Measurements from ENCODE around the gene TBCD.

Gene TBCD

GRCh38 chr17:82754297-82755208, 2.7 kb downstream of the TBCD start:
- H3K79me1 ChIP-seq (ENCODE audit: low read depth, low read length) = peaks cover 11% of the 10 kb centered on the region
- no peak overlapping the region for H4K91ac ChIP-seq (ENCODE audit: low read depth, low read length, poor library complexity)
- no peak overlapping the region for H2AFZ ChIP-seq (ENCODE audit: low read length)
- peaks cover 9 to 15% of the 10 kb centered on the region in 2 donors for H3K4me1 ChIP-seq (ENCODE audit: control insufficient read depth in 2 of 2, insufficient read depth in 1 of 2, low read depth in 1 of 2, low read length in 2 of 2)
- no peak overlapping the region for H4K8ac ChIP-seq (ENCODE audit: low read depth, low read length)
- no peak overlapping the region for H2BK120ac ChIP-seq (ENCODE audit: low read depth, low read length)
- H3K27ac ChIP-seq (replicated peaks; ENCODE audit: low read length) = peak overlapping the region; percentile 50
- H3K4ac ChIP-seq (ENCODE audit: low read length) = no peak overlapping the region
- WGBS, 2 donors (ENCODE audit: extremely low coverage in 2 of 2, insufficient read length in 2 of 2, insufficient replicate concordance in 1 of 2) = no CpG with 5 or more reads among the region's 19 CpGs
- peak overlapping the region; percentile 27 for H3K4me2 ChIP-seq (ENCODE audit: insufficient read depth, low read length, poor library complexity, severe bottlenecking)
- H3K27me3 ChIP-seq (ENCODE audit: control insufficient read depth in 3 of 3, insufficient read depth in 3 of 3, low read depth in 1 of 3, low read length in 3 of 3) = peaks cover 0 to 8% (median 2%) of the 10 kb centered on the region in 3 experiments
- H3K9ac ChIP-seq (ENCODE audit: low read depth, low read length, poor library complexity) = no peak overlapping the region
- H3K4me3 ChIP-seq (ENCODE audit: low read length in 2 of 2) = no peak overlapping the region
- H2BK12ac ChIP-seq (ENCODE audit: low read length) = no peak overlapping the region
- peaks cover 3 to 38% of the 10 kb centered on the region in 2 donors for H3K36me3 ChIP-seq (replicated peaks in 1 of 2; ENCODE audit: control insufficient read depth in 2 of 2, insufficient read depth in 2 of 2, low read length in 2 of 2)
- H3K18ac ChIP-seq (ENCODE audit: low read length) = no peak overlapping the region
- H2BK15ac ChIP-seq (ENCODE audit: low read length) = no peak overlapping the region
- no peak overlapping the region for H3K14ac ChIP-seq (ENCODE audit: low read length)
- peak; percentile 46 for DNase-seq (ENCODE audit: low spot score)
- peaks cover 5 to 7% of the 10 kb centered on the region in 2 donors for H3K9me3 ChIP-seq (replicated peaks in 1 of 2; ENCODE audit: control insufficient read depth in 2 of 2, insufficient read depth in 1 of 2, low read depth in 1 of 2, low read length in 2 of 2)
- no peak overlapping the region for H2AK5ac ChIP-seq (ENCODE audit: low read depth, low read length)
- H3K23ac ChIP-seq (ENCODE audit: low read depth, low read length, poor library complexity) = no peak overlapping the region
- no peak overlapping the region for H2BK5ac ChIP-seq (ENCODE audit: low read length)

- H3K14ac ChIP-seq (ENCODE audit: low read length) = no peak overlapping the region
- no peak overlapping the region for H3K4me2 ChIP-seq (ENCODE audit: insufficient read depth, low read length, poor library complexity, severe bottlenecking)
- H2BK5ac ChIP-seq (ENCODE audit: low read length) = no peak overlapping the region
- H3K4me1 ChIP-seq (ENCODE audit: control insufficient read depth in 2 of 2, insufficient read depth in 1 of 2, low read depth in 1 of 2, low read length in 2 of 2) = peaks cover 9 to 12% of the 10 kb centered on the region in 2 donors
- H3K27ac ChIP-seq (replicated peaks; ENCODE audit: low read length) = no peak overlapping the region
- DNase-seq (ENCODE audit: low spot score) = no peak
- no peak overlapping the region for H3K4me3 ChIP-seq (ENCODE audit: low read length in 2 of 2)
- peaks cover 11% of the 10 kb centered on the region for H3K79me1 ChIP-seq (ENCODE audit: low read depth, low read length)
- H4K91ac ChIP-seq (ENCODE audit: low read depth, low read length, poor library complexity) = no peak overlapping the region
- H3K9ac ChIP-seq (ENCODE audit: low read depth, low read length, poor library complexity) = no peak overlapping the region
- no peak overlapping the region for H2BK12ac ChIP-seq (ENCODE audit: low read length)
- no peak overlapping the region for H3K4ac ChIP-seq (ENCODE audit: low read length)
- no peak overlapping the region for H4K8ac ChIP-seq (ENCODE audit: low read depth, low read length)
- WGBS, 2 donors (ENCODE audit: extremely low coverage in 2 of 2, insufficient read length in 2 of 2, insufficient replicate concordance in 1 of 2) = no CpG with 5 or more reads among the region's 7 CpGs
- H3K18ac ChIP-seq (ENCODE audit: low read length) = no peak overlapping the region
- no peak overlapping the region for H2BK120ac ChIP-seq (ENCODE audit: low read depth, low read length)
- H2AFZ ChIP-seq (ENCODE audit: low read length) = no peak overlapping the region
- no peak overlapping the region for H2BK15ac ChIP-seq (ENCODE audit: low read length)
- no peak overlapping the region for H2AK5ac ChIP-seq (ENCODE audit: low read depth, low read length)
- H3K9me3 ChIP-seq (replicated peaks in 1 of 2; ENCODE audit: control insufficient read depth in 2 of 2, insufficient read depth in 1 of 2, low read depth in 1 of 2, low read length in 2 of 2) = no peaks in the 10 kb centered on the region
- peaks cover 3 to 54% of the 10 kb centered on the region in 2 donors for H3K36me3 ChIP-seq (replicated peaks in 1 of 2; ENCODE audit: control insufficient read depth in 2 of 2, insufficient read depth in 2 of 2, low read length in 2 of 2)
- no peaks in the 10 kb centered on the region for H3K27me3 ChIP-seq (ENCODE audit: control insufficient read depth in 3 of 3, insufficient read depth in 3 of 3, low read depth in 1 of 3, low read length in 3 of 3)
- no peak overlapping the region for H3K23ac ChIP-seq (ENCODE audit: low read depth, low read length, poor library complexity)
Measured at GRCh38 chr17:82756166-82756565, 4.3 kb downstream of the TBCD start.

- no peak overlapping the region for H2BK15ac ChIP-seq (ENCODE audit: low read length)
- no peaks in the 10 kb centered on the region for H3K27me3 ChIP-seq (ENCODE audit: control insufficient read depth in 3 of 3, insufficient read depth in 3 of 3, low read depth in 1 of 3, low read length in 3 of 3)
- H3K23ac ChIP-seq (ENCODE audit: low read depth, low read length, poor library complexity) = no peak overlapping the region
- no peak overlapping the region for H3K14ac ChIP-seq (ENCODE audit: low read length)
- WGBS, 2 donors (ENCODE audit: extremely low coverage in 2 of 2, insufficient read length in 2 of 2, insufficient replicate concordance in 1 of 2) = no CpG with 5 or more reads among the region's 13 CpGs
- no peaks in the 10 kb centered on the region for H3K4me1 ChIP-seq (ENCODE audit: control insufficient read depth in 2 of 2, insufficient read depth in 1 of 2, low read depth in 1 of 2, low read length in 2 of 2)
- no peak overlapping the region for H3K18ac ChIP-seq (ENCODE audit: low read length)
- no peak overlapping the region for H2AK5ac ChIP-seq (ENCODE audit: low read depth, low read length)
- H3K4ac ChIP-seq (ENCODE audit: low read length) = no peak overlapping the region
- H4K91ac ChIP-seq (ENCODE audit: low read depth, low read length, poor library complexity) = no peak overlapping the region
- H2AFZ ChIP-seq (ENCODE audit: low read length) = no peak overlapping the region
- no peak overlapping the region for H3K4me3 ChIP-seq (ENCODE audit: low read length in 2 of 2)
- no peak overlapping the region for H2BK120ac ChIP-seq (ENCODE audit: low read depth, low read length)
- no peak overlapping the region for H4K8ac ChIP-seq (ENCODE audit: low read depth, low read length)
- peaks cover 0 to 4% of the 10 kb centered on the region in 2 donors for H3K9me3 ChIP-seq (replicated peaks in 1 of 2; ENCODE audit: control insufficient read depth in 2 of 2, insufficient read depth in 1 of 2, low read depth in 1 of 2, low read length in 2 of 2)
- no peak for DNase-seq (ENCODE audit: low spot score)
- peaks cover 4% of the 10 kb centered on the region for H3K79me1 ChIP-seq (ENCODE audit: low read depth, low read length)
- no peak overlapping the region for H3K27ac ChIP-seq (replicated peaks; ENCODE audit: low read length)
- H3K36me3 ChIP-seq (replicated peaks in 1 of 2; ENCODE audit: control insufficient read depth in 2 of 2, insufficient read depth in 2 of 2, low read length in 2 of 2) = peaks cover 21 to 91% of the 10 kb centered on the region in 2 donors
- H3K9ac ChIP-seq (ENCODE audit: low read depth, low read length, poor library complexity) = no peak overlapping the region
- no peak overlapping the region for H2BK5ac ChIP-seq (ENCODE audit: low read length)
- H3K4me2 ChIP-seq (ENCODE audit: insufficient read depth, low read length, poor library complexity, severe bottlenecking) = no peak overlapping the region
- H2BK12ac ChIP-seq (ENCODE audit: low read length) = no peak overlapping the region
Measured at GRCh38 chr17:82765371-82765770, 13.5 kb downstream of the TBCD start.

GRCh38 chr17:82767041-82767754, 15.3 kb downstream of the TBCD start:
- Histone ChIP-seq H3K79me1 (ENCODE audit: low read depth, low read length) (peaks cover 4% of the 10 kb centered on the region), H2BK12ac (ENCODE audit: low read length) (no peak overlapping the region), H3K27me3 (ENCODE audit: control insufficient read depth in 3 of 3, insufficient read depth in 3 of 3, low read depth in 1 of 3, low read length in 3 of 3) (no peaks in the 10 kb centered on the region), H2BK5ac (ENCODE audit: low read length) (peak overlapping the region; percentile 55), H2AFZ (ENCODE audit: low read length) (no peak overlapping the region), H2BK120ac (ENCODE audit: low read depth, low read length) (no peak overlapping the region), H3K9ac (ENCODE audit: low read depth, low read length, poor library complexity) (peak overlapping the region; percentile 15), H3K36me3 (replicated peaks in 1 of 2; ENCODE audit: control insufficient read depth in 2 of 2, insufficient read depth in 2 of 2, low read length in 2 of 2) (peaks cover 26 to 92% of the 10 kb centered on the region in 2 donors), H3K14ac (ENCODE audit: low read length) (no peak overlapping the region), H3K27ac (replicated peaks; ENCODE audit: low read length) (no peak overlapping the region), H2BK15ac (ENCODE audit: low read length) (no peak overlapping the region), H4K91ac (ENCODE audit: low read depth, low read length, poor library complexity) (no peak overlapping the region), H3K18ac (ENCODE audit: low read length) (no peak overlapping the region), H3K4me2 (ENCODE audit: insufficient read depth, low read length, poor library complexity, severe bottlenecking) (no peak overlapping the region), H3K4me3 (ENCODE audit: low read length in 2 of 2) (no peak overlapping the region), H4K8ac (ENCODE audit: low read depth, low read length) (no peak overlapping the region), H2AK5ac (ENCODE audit: low read depth, low read length) (no peak overlapping the region), H3K9me3 (replicated peaks in 1 of 2; ENCODE audit: control insufficient read depth in 2 of 2, insufficient read depth in 1 of 2, low read depth in 1 of 2, low read length in 2 of 2) (peaks cover 0 to 4% of the 10 kb centered on the region in 2 donors), H3K23ac (ENCODE audit: low read depth, low read length, poor library complexity) (no peak overlapping the region), H3K4ac (ENCODE audit: low read length) (no peak overlapping the region), H3K4me1 (ENCODE audit: control insufficient read depth in 2 of 2, insufficient read depth in 1 of 2, low read depth in 1 of 2, low read length in 2 of 2) (no peaks in the 10 kb centered on the region)
- WGBS, 2 donors (ENCODE audit: extremely low coverage in 2 of 2, insufficient read length in 2 of 2, insufficient replicate concordance in 1 of 2) = no CpG with 5 or more reads among the region's 24 CpGs
- no peak for DNase-seq (ENCODE audit: low spot score)
